Neural cell (in vitro differentiated cells): ENCODE measurements around the gene SCN2A.

ENCODE experiments used
- POLR2AphosphoS5 ChIP-seq: IDR thresholded peaks from 2 replicates; pipeline ENCODE4 v1.6.1; 2012
- RAD21 ChIP-seq: fragments of 450-650 bp; conservative IDR thresholded peaks from 2 replicates; pipeline ENCODE4 v1.6.1; 2014; ENCODE audit warnings: antibody characterized with exemption, mild to moderate bottlenecking, moderate library complexity
- TF ChIP-seq, protein P1 (sequence below): fragments of 450-650 bp; IDR thresholded peaks from 2 replicates; pipeline ENCODE4 v1.5.1; 2014; ENCODE audit warnings: antibody characterized with exemption, mild to moderate bottlenecking, moderate library complexity; ENCODE audit not compliant: poor library complexity, severe bottlenecking

DNA sequence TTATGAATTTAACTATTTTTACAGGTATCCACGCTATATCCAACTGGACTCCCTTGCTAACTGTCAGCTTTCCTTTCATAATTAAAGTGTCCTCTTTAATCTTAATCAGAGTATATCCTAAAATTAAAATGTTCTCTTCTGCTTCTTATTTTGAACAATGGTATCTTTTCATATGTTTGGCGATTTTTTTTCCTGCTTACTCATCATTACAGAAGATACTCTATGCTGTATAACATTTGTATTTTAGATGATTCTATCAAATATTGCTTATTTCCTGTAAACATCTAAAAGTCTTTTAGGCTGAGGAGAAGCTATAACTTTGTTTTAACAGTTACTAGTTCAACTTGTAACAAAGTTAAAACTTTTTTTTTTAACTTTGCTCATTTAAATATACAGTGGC lies 17.4 kb downstream of the SCN2A start:
- TF ChIP-seq POLR2AphosphoS5, result no peak
- no peak for TF ChIP-seq RAD21
- TF ChIP-seq, protein P1, sequence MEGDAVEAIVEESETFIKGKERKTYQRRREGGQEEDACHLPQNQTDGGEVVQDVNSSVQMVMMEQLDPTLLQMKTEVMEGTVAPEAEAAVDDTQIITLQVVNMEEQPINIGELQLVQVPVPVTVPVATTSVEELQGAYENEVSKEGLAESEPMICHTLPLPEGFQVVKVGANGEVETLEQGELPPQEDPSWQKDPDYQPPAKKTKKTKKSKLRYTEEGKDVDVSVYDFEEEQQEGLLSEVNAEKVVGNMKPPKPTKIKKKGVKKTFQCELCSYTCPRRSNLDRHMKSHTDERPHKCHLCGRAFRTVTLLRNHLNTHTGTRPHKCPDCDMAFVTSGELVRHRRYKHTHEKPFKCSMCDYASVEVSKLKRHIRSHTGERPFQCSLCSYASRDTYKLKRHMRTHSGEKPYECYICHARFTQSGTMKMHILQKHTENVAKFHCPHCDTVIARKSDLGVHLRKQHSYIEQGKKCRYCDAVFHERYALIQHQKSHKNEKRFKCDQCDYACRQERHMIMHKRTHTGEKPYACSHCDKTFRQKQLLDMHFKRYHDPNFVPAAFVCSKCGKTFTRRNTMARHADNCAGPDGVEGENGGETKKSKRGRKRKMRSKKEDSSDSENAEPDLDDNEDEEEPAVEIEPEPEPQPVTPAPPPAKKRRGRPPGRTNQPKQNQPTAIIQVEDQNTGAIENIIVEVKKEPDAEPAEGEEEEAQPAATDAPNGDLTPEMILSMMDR, result no peak
